Gastrocnemius medialis (tissue), 4 donors: ENCODE results near the gene TET3.

Experiments
- POLR2A ChIP-seq, 2 donors: fragments of 450-650 bp; IDR thresholded peaks; one replicate each; pipeline ENCODE4 v1.6.1; 2017; ENCODE audit warnings: antibody characterized with exemption in 2 of 2, mild to moderate bottlenecking in 2 of 2, moderate library complexity in 2 of 2
- TF ChIP-seq, protein P1 (sequence below), 5 experiments: fragments of 450-650 bp in 3 of 5; fragments of 200-600 bp in 2 of 5; sonication (generic) in 2 of 5; IDR thresholded peaks in 4 of 5; conservative IDR thresholded peaks in 1 of 5; 1 replicate in 4 of 5; 2 replicates in 1 of 5; pipeline ENCODE4 v1.5.1; 2016 to 2019; ENCODE audit warnings: antibody characterized with exemption in 5 of 5, mild to moderate bottlenecking in 3 of 5, moderate library complexity in 3 of 5

DNA sequence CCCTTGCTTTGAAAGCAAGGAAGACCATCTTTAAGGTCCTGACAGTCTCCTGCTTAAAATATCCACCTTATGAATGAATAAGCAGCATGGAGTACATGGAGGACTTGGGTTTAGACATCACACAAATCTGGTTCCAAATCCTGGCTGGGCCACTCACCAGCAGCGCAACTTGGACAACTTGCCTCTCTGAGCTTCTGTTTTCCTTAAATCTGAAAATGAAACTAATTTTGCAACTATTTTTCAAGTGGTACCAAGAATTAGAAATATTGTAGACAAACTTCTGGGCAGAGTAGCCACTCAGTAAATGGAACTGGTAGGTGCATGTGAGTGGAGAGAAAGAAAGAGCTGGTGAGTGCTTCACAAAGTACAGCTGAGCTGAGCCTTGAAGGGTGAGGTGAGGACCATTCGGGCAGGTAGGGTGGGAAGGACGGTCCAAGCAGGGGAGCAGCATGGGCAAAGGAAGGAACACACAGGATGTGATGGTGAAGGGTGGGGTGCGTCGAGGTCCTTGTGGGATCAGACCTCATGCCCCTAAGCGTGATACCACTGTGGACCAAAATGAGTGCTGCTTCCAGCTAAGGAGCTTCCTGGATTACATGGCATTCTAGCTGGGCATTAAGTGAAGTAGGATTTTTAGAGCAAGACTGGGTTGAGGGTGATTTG, 14.4 kb upstream of the TET3 start:
- TF ChIP-seq, protein P1, sequence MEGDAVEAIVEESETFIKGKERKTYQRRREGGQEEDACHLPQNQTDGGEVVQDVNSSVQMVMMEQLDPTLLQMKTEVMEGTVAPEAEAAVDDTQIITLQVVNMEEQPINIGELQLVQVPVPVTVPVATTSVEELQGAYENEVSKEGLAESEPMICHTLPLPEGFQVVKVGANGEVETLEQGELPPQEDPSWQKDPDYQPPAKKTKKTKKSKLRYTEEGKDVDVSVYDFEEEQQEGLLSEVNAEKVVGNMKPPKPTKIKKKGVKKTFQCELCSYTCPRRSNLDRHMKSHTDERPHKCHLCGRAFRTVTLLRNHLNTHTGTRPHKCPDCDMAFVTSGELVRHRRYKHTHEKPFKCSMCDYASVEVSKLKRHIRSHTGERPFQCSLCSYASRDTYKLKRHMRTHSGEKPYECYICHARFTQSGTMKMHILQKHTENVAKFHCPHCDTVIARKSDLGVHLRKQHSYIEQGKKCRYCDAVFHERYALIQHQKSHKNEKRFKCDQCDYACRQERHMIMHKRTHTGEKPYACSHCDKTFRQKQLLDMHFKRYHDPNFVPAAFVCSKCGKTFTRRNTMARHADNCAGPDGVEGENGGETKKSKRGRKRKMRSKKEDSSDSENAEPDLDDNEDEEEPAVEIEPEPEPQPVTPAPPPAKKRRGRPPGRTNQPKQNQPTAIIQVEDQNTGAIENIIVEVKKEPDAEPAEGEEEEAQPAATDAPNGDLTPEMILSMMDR (IDR thresholded peaks at IDR 0.05 in 4 of 5, conservative IDR thresholded peaks at IDR 0.05 in 1 of 5) = no peak
- no peak for TF ChIP-seq POLR2A (IDR thresholded peaks at IDR 0.05)
